ENCODE results near the gene CES5A.
A peak's percentile ranks its signal among the peaks of the same experiment; 100 is the strongest.
"Not testable (repeated sequence)": the region's sequence is repeated elsewhere in the genome, so short reads cannot be mapped to it uniquely, and the experiment has no call there.

The CES5A gene

DNA sequence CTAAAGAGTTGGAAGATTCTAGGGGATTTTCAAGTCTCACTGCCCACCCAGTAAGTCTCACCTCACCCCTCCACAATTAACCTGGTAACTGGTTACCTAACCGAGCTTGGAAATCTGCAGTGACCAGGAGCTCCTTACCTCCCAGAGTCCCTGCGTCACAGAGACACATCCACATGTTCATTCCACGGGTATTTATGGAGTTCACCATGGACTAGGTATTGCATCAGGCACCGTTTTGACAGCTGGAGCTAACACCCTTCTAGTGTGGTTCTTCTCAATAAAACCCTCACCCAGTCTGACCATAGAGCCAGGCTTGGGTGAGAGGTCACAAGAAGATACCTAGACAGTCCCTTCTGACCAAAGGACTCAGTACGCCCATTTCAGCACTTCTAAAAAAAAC, 2.1 kb downstream of the CES5A start:
- DNase-seq = no peak

DNA sequence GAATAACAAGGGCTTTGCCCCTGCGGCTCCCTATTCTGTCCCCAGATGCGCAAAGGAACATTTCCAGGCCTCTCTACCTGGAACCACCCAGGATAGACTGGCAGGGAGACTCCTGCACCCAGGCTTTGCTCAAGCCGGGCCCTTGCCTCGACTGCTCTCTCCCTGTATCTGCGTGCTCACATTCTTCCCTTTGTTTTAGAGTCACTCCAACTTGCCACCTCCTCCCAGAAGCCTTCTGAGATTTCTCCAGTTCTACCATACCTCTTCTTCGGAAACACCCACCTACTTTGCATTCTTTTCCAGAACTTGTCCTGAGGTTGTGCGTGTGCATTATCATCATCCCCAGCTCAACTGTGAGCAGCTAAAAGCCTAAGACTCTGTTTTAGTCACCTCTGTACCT, 3.0 kb downstream of the CES5A start:
- no peak for DNase-seq

DNA sequence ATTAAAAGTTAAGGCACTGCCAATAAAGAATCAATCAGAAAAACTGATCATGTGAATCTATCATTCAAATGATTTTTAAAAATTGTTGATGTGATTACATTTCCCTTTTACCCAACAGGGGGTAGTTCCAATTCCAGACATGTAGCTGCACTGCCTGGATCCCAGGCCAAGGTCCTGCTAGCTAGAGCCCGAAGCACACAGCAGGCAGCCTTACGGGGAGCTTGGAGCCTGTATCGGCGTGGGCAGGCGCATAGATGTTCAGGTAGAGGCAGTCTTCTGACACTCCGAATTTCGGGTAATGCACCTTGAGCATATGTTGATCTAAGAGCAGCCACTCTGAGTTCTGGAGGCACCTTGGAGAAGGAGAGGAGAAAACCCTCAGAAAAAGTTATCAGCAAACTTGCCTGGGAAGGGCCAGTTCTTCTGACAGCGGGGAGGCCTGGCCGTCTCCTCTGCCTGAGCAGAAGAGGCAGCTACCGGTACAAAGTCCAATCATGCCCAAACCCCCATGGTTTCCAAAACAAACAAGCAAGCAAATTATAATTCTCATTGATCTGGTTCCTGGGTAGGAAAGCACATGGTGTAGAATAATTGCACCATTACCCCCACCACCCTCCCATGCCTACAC, 3.6 kb downstream of the CES5A start:
- DNase-seq = no peak

DNA sequence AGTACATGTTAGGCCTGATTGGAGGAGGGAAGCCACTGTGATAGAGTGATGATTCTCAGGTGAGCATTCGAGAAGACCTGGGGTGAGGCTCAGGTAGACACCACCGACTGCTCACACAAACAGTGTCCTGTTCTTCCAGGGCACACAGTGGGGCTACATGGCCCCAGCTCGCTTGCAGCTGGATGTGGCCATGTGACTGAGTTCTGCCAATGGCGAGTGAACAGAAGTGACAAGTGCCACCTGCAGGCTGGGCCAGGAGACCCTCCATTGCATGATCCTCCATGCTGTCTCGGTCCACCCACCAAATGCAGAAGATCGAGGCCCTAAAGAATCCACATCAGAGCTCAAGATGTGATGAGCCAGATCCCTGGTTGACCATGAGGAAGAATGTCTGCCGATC, 6.2 kb downstream of the CES5A start:
- DNase-seq = no peak

DNA sequence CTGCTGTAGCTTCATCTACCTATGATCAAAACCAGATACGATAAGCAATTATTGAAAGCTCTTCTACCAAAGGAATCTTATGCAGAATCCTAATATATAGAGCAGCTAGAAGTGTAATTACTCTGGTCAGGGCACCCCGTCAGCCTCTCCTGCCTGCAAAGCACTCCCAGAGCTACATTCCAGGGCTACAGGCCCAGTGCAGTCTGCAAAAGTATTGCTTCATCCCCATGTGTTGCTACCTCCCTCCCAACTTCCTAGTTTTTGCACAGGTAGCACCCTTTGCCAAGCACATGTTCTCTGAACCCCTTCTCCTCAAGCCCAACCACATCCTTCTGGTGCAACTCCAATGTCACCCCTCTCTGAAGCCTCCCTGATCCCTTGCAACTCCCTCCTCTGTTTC, 7.0 kb downstream of the CES5A start:
- DNase-seq = no peak

DNA sequence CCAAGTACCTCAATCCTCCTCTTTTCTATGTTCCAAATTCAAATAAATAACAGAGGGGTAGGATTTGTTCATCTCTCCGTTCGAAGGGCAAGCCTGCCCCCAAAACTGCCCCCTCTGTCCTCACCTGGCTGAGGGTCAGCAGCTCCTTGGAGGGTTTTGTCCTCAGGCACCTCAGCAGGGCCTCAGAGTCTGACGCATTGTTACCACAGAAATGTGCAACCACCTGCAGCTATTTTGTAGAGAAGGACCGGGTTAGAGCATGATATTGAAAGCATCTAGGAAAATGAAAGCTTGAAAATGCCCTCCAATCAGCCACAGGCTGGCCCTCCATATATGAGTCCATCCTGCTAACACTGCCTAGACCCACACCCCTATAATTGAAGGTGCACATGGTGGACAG, 13.9 kb downstream of the CES5A start:
- DNase-seq = no peak

DNA sequence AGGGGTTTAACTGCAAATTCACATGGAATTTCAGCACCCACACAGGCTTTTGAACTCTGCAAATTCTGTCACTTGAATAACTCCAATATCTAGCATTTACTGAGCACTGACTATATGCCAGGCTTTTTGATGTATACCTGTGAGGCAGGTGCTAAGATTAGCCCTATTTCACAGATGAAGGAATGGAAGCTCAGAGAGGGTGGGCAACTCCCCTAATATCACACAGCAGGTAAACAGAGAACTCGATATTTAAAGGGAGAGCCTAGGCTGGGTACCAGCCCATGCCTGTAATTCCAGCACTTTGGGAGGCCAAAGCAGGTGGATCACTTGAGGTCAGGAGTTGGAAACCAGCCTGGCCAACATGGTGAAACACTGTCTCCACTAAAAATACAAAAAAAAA, 17.5 kb downstream of the CES5A start:
- not testable (repeated sequence) for DNase-seq

DNA sequence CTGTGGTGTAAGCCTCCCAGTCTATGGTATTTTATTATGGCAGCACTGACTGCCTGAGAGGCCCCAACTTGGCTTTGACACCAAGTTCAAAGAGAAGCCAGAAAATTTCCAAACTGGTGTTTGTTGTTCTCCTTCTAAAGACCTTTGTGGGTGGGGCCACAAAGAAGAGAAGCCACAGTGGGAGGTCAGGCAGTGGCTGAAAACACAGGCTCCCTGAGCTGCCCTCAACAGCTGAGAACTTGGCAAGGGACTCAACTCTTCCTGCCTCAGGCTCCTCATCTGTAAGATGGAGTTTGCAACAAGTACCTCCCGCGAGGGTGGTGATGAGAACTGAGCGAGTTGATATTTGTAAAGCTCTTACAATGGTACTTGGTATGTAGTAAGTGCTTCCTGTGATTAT, 18.2 kb downstream of the CES5A start:
- DNase-seq = no peak

DNA sequence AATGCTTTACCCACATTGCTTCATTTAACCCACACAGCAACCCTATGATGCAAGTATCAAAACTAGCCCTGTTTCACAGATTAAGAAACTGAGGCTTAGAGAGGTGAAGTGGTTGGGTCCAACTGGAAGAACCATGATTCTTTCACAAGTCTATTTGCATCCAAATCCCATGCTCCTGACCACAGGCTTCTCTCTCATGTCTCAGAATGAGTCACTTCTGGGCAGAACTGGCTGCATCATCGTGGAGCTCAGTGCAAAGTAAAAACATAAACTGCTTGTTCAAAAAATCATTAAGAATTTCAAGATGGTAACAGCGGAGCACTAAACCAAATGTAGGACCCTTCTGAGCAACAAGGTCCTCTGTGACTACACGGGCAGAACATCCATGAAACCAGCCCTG, 22.1 kb downstream of the CES5A start:
- no peak for DNase-seq

DNA sequence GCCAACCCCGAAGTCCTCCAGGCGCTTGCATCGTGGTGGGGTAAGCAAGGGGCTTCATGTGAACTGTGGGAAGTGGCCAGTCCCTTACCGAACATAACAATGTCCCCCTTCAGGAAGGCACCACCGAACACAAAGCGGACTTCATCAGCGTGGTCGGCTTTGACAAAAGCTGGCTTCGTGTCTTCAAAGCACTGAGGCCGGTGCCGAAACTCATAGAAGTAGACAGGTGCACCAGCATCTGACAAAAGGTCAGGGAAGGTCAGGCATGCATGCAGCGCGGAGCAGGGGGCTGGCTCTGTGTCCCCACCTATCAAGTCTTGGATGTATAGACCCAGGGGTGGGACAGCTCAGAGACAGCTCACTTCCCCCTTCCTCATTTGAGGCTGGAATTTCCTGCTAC, 25.6 kb downstream of the CES5A start:
- no peak for DNase-seq

DNA sequence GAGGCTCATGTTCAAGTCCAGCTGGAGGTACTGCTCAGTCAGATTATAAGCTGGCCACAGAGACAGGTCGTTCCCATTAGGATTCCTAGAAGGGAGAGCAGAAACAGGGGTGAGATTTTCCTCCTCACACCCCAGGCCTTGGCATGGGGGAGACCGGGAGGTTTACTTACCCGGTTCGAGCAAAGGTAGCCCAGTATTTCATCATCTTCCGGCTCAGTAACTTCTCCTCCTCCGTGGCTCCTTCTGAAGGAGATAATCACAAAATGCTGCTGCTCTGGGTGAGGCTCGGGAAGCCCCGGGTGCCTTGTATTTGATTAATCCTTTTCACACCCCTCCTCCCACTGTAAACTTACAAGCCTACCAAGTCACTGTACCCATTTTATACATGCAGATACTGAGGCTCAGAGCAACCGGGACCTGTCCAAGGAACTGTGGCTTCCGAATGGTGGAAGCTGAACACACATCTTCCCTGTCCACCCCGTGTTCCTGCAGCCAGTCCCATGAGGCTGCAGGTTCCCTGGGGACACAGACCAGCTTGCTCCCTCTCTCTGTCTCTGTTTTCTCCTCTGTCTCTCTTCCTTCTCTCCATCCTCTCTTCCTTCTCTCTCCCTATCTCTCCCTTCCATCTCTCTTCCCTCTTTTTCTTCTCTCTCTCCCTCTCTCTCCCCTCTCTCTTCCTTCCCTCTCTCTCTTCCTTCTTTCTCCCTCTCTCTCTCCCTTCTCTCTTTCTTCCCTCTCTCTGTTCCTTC, 28.4 kb downstream of the CES5A start:
- no peak for DNase-seq

DNA sequence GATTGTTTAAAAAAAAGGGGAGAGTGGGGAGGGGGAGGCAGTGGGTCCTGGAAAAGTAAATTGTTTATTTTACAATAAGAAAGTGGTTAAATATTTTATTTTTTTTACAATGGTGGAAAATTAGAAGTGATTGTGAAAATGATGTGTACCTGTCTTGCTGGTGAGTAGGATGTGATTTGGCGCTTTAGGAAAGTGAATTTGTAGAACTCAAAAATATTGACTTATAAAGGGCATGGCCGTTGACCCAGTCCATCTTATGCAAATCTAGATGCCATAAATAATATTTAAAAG, 32.1 kb downstream of the CES5A start:
- no peak for DNase-seq

DNA sequence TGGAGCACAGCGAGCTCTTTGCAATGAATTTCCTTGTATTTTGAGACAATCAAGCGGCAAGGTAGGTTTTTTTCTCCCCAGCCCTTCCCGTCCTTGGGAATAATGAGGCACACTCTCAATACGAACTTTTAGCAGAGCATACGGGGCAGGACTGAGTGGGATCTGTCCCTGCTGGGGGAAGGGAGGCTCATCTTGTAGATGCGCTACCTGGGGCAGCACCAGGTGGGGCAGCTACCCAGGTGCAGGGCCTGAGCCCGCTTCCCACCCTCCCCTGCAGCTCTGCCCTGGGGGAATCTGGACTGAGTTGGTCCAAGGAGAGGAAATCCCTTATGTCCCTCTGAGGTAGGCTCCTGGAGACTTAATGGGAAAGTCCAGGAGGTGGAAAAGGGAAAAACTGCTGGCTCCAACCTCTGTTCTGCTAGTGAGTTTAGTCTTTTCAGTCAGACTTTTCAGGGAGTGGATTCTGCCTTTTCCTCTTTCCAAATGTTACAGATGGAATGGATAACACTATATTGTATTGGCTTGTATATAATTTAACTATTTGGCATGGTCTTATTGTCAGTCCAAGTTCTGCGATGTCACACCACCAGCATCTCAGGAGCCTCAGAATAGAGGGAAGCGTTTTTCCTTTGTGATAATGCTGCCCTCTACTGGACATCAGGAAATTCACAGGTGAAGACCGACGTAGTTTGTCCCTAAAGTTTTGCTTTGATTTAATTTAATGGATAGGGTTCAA, 32.6 kb downstream of the CES5A start:
- peak; percentile 10 for DNase-seq

DNA sequence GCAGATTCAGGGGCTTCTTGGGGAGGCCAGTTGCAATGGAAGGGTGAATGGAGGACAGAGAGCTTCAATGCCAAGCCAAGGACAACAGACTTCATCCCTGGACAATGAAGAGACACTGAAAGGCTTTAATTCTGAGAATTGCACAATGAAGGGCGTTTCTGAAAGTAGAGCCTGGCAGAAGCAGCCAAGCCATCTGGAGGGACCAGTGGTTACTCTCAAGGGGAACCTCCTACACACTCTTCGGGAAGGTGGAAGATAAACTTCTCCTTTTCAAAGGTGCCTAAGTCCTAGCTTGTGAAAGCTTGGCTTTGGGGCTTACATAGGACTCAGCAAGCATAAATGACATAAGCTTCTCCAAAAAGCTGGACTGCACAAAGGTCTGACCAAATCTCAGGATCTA, 36.1 kb downstream of the CES5A start:
- no peak for DNase-seq

DNA sequence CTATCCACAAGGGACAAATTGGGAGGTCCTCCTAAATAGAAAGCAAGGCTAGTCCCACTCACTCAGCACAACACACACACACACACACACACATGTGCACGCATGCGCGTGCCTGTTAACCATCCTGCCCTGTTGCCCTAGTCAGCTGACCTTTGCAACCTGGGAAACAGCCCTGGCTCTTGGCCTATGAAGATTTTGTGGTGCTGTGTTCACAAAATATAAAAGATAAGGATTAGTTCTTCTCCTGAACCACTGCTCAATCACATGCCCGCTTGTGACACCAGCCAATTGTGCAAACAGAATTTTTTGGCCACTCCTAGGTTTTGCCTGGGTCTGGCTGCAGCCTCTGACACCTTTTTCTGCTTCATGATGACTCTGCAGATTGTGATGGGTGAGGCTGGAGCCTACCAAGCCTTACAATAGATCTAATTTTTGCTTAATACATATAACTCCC, 39.0 kb downstream of the CES5A start:
- no peak for DNase-seq

DNA sequence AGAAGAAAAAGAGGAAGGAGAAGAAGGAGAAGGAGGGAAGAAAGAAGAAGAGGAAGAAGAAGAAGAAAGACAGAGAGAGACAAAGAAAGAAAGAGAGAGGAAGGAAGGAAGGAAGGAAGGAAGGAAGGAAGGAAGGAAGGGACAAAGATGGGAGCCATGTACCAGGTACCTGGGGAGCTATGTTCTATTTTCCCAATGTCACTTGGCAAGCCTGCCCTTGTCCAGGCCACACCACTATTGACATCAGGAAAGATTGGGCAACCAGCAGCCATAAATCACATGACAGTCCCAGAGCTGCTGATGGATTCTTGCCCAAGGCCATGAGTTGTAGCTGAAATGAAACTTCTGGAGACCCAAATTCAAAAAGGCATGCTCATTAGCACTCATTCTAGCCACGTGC, 39.6 kb downstream of the CES5A start:
- DNase-seq = no peak

DNA sequence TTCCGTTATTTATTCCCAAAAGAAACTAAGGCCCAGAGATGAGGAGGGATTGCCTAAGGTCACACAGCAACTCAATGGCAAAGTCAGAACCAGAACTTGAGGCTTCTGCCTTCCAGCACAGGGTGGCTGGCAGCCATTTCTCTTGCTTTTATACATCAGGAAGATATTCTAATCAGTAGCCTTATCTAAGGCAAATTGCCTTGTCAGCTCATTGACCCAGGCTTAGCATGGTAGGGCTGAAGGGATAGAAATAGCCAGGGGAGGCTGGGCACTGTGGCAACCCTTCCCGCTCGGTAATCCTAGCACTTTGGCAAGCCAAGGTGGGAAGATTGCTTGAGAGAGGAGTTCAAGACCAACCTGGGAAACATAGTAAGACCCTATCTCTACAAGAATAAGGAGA, 40.0 kb downstream of the CES5A start:
- not testable (repeated sequence) for DNase-seq

DNA sequence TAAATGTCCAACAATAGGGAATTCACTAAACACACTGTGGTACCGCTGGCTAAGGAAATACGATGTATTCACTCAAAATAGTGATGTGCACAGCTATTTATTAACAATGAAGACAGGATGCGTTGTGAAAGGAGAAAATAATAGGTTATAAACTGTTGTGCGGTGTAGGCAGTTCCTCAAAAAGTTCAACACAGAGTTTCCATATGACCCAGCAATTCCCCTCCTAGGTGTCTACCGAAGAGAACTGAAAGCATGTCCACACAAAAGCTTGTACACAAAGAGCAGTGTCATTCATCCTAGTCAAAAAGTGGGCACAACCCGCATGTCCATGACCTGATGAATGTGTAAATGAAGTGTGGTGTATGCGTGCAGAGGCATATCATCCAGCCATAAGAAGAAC, 41.1 kb downstream of the CES5A start:
- no peak for DNase-seq

DNA sequence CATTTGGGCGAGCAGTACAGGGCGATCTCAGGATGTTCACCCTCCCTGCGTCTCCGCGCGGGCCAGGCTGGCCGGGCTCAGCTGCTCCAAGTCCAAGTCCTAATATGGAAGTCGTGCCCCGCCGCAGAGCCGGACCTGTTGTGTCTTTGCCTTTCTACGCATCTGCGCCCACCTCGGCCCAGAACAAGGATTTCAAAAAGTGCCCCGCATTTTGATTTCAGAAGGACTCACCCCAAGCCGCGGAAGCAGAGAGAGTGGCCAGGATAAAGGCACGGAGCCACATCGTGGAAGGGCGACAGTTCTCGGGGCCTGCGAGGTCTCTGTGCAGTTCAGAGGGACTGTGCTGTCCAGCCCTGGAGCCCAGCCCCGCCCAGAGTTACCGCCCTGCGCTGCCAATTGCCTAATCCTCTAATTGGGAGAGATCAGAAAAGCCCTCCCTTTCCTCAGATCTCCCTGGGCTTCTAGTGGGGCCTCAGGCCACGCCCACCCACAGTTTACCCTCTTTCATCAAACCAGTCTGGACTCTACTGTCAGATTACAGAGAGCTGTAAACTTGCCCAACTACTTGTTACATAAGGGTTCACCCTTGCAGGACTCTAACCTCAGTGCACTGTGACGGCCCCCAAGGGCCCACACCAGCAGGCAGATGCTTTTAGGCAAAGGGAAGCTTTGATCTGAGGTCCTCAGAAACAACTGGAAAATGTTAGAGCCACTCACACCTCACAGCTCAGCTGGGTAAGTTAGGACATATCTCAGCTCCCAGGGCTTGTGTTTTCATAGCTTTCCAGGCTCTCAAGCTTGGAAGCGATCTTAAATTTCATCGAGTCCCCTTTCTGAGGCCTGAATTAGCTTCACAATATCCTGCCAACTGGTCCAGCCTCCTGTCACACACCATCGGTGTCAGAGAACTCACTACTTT, 42.1 kb downstream of the CES5A start, which contains the start of gene CES1:
TSS of gene CES1 (minus strand) at position 324 of the 919 bp plus-strand sequence. CDS start at position 283, 41 bp downstream.
- no peak for DNase-seq

DNA sequence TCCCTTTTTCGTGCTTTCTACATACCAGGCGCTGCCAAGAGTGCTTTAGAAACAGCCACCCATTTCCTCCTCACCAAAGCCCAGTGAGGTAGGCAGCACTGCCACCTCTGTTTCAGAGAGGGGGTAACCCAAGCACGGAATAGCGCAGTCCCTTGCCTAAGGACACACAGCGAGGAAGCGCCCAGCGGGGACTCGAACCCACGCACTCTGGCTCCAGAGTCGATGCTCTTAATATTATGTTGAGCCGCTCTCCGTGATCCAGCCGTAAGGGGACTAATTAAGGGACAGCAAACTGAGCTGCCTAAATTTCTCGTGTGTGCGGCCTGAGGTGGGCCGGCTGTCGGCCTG, 42.8 kb downstream of the CES5A start:
- DNase-seq = no peak

DNA sequence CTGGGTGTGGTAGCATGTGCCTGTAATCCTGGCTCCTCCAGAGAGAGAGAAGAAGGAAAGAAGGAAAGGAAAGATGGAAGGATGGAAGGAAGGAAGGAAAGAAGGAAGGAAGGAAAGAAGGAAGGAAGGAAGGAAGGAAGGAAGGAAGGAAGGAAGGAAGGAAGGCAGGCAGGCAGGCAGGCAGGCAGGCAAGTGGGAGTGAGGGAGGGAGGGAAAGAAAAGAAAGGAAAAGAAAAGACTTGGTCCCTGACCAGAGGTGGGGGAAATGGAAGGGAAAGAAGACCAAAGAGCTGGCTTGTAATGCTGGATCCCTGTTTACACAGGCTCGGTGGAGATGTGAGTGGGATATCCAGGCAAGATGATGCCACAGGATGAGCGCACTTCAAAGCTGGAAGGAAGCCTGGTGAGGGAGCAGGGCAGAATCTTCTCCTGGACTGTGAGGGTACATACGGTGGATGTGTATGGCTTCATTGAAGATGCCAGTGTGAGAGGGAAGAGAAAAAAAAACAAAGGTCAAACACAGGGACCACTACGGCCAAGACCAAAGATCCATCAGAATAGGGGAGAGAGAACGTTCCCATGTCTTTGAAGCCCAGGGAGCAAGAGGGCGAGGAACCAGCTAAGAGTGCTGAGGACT, 44.4 kb downstream of the CES5A start:
- DNase-seq = no peak

DNA sequence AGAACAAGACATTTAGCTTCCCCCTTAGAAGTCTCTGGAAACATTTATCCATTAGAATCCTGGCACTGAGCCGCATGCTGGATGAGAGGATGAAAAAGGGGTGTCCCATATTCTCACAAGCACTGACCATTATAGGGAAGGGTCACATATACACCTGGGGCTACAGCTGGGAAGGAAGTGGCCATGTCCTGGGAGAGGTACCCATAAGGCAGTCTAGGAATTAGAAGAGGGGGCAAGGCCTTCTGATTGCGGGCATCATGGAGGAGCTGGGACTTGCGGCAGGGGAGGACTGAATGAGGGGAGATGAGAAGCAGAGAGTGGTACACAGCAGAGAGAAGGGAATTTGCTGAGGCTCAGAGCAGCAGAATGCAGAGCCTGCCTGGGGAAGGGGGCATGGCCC, 45.9 kb downstream of the CES5A start:
- not testable (repeated sequence) for DNase-seq

DNA sequence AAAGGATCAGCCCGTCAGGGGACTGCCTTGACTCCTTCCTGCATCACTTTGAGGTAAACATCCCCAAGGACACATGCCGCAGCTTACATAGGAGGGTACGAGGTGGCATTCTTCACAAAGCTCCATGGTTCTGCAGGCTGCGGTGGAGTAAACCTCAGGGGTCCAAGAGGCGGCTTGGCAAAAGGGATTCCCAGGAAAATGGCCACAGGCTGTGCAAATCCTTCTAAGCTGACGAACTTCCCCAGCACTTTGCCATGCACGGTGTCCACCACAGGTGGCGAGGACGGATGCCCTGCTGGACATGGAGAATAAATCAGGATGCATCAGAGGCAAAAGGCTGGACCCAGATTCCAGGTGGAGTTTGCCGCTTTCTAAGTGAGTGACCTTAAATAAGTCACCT, 46.5 kb downstream of the CES5A start:
- DNase-seq = no peak
